Stomach (tissue), 4 donors: ENCODE data around the gene ZNF157.

Source experiments
- CTCF ChIP-seq, 7 experiments: fragments of 450-650 bp in 4 of 7; fragments of 200-600 bp in 3 of 7; sonication (generic) in 3 of 7; IDR thresholded peaks; one replicate each; pipeline ENCODE4 v1.5.1; 2016 to 2019; ENCODE audit warnings: antibody characterized with exemption in 7 of 7, control low read depth in 2 of 7, mild to moderate bottlenecking in 1 of 7
- POLR2A ChIP-seq, 4 donors: fragments of 450-650 bp; IDR thresholded peaks; one replicate each; pipeline ENCODE4 v1.6.1; 2016; ENCODE audit warnings: antibody characterized with exemption in 4 of 4, control low read depth in 2 of 4, mild to moderate bottlenecking in 1 of 4, moderate library complexity in 1 of 4
- POLR2AphosphoS5 ChIP-seq, 3 donors: sonication (generic); formaldehyde crosslinking; IDR thresholded peaks; one replicate each; pipeline ENCODE4 v1.6.1; 2016; ENCODE audit warnings: antibody characterized with exemption in 3 of 3

- TF ChIP-seq CTCF (IDR thresholded peaks at IDR 0.05): no peak
- TF ChIP-seq POLR2AphosphoS5 (IDR thresholded peaks at IDR 0.05): no peak
- no peak for TF ChIP-seq POLR2A (IDR thresholded peaks at IDR 0.05)
Measured at GRCh38 chrX:47390780-47391179, 20.4 kb downstream of the ZNF157 start.
